PC-9 (cell line): ENCODE data around the gene TAX1BP1.

Experiments
- EZH2 ChIP-seq: fragments of 200-600 bp; sonication (generic); IDR thresholded peaks from 2 replicates; pipeline ENCODE4 v1.8.0; 2017; ENCODE audit warnings: antibody characterized with exemption, low read depth
- TF ChIP-seq, protein P1 (sequence below): fragments of 200-600 bp; sonication (generic); conservative IDR thresholded peaks from 2 replicates; pipeline ENCODE4 v1.6.1; 2017; ENCODE audit warnings: mixed run types, antibody characterized with exemption, mild to moderate bottlenecking, moderate library complexity

DNA sequence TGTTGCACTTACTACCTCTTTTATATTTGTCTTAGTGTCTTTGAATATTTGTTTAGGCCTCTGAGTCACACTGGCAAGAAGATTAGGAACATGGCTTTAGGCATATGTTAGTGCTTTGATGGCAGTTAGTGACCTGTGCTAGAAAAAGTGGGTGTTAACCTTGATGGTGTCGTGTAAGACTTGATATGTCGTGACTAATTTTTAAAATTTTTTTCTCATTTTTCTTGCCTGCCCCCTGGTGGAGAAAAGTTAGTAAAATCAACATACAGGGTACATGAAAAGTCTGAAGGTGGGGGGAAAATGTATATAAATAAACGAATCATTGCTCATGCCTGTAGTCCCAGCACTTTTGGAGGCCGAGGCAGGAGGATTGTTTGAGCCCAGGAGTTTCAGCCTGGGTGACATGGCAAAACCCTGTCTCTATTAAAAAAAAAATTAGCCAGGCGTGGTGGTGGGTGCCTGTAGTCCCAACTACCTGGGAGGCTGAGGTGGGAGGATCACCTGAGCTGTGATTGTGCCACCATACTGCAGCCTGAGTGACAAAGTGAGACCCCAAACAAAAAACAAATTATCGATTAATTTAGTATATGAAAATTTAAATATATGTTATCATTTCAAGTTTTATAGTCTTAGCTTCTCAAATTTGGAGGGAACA is 44.6 kb downstream of the TAX1BP1 start:
- TF ChIP-seq, protein P1, sequence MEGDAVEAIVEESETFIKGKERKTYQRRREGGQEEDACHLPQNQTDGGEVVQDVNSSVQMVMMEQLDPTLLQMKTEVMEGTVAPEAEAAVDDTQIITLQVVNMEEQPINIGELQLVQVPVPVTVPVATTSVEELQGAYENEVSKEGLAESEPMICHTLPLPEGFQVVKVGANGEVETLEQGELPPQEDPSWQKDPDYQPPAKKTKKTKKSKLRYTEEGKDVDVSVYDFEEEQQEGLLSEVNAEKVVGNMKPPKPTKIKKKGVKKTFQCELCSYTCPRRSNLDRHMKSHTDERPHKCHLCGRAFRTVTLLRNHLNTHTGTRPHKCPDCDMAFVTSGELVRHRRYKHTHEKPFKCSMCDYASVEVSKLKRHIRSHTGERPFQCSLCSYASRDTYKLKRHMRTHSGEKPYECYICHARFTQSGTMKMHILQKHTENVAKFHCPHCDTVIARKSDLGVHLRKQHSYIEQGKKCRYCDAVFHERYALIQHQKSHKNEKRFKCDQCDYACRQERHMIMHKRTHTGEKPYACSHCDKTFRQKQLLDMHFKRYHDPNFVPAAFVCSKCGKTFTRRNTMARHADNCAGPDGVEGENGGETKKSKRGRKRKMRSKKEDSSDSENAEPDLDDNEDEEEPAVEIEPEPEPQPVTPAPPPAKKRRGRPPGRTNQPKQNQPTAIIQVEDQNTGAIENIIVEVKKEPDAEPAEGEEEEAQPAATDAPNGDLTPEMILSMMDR = peak; percentile 92
- no peak for TF ChIP-seq EZH2
